Skin epidermis (tissue), 12 donors: ENCODE measurements around the gene ATP8A1.
"Not testable (repeated sequence)": the region's sequence is repeated elsewhere in the genome, so short reads cannot be mapped to it uniquely, and the experiment has no call there.

ENCODE experiments used
- H3K27ac ChIP-seq, 21 experiments: fragments of 200-600 bp; sonication (generic) in 11 of 21; one replicate each; pipeline ENCODE4 v1.5.0; 2020; ENCODE audit warnings: mild to moderate bottlenecking in 3 of 21, inconsistent platforms in 2 of 21, moderate library complexity in 2 of 21
- H3K4me3 ChIP-seq, 7 experiments: fragments of 200-600 bp; sonication (generic) in 2 of 7; one replicate each; pipeline ENCODE4 v1.5.0; 2020; ENCODE audit warnings: inconsistent platforms in 2 of 7, mild to moderate bottlenecking in 2 of 7, moderate library complexity in 1 of 7

ATP8A1 gene

DNA sequence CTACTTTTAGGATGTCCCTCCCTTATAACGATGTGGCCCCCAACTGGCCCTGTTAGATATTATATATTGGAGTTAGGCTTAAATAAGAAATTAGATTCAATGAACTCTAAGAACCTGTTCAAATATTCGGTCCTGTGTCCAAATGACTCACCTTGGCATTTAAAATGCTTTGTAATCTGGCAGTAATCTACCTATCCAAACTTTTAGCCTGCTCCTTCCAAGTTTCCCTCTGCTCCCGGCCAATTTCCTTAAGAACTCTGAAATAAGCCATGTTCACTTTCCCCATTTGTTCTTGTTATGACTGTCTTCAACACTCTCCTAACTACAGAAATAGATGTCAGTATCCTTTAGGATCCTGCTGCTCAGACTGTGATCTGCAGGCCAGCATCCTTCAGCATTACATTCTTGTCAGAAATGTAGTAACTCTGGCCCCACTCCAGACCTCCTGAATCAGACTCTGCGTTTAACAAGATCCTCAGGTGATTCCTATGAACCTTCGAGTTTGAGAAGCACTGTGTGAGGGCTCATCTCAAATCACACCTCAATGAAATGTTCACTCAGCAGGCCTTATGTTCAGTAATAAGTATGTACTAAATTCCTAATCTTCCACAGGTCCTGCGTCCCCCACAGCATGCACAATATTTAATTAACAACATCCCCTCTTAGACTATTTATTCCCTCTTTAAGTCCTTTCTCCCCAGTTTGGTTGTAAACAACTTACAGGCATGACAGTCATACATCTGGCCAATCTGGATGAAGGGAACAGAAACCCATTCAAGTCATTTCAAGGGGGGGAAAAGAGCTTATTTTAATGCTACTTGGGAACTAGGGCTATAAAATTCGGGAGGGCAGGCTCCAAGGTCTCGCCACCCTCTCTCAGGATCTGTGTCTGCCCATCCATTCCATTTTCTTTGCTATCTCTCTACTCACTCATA lies 3.0 kb downstream of the ATP8A1 start:
- Histone ChIP-seq H3K4me3 (no peak overlapping the region), H3K27ac (no peak overlapping the region)

GRCh38 chr4:42652529-42653231 lies 4.2 kb downstream of the ATP8A1 start:
- H3K4me3 ChIP-seq, H3K27ac ChIP-seq: not testable (repeated sequence)

DNA sequence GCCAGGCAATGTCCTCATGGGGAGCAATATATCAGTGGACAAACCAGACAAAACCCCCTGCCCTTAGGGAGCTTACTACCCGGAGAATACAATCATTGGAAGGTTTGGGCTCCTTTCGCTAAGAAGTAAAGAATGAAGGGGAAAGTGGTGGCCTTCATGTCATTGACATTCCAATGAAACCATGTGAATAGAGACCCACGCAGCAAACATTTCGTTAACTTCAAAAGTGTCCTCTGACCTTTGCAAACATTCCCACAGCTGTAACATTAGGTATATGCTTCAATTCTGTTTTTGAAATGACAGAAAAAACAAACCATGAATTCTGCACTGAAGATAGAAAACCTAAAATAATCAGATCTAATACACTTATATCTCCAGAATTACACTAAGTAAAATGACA lies 7.0 kb downstream of the ATP8A1 start:
- Histone ChIP-seq H3K4me3 (no peak overlapping the region), H3K27ac (no peak overlapping the region)

- no peak overlapping the region for H3K27ac ChIP-seq
- H3K4me3 ChIP-seq = no peak overlapping the region
Observed at GRCh38 chr4:42646999-42647541, 9.8 kb downstream of the ATP8A1 start.

DNA sequence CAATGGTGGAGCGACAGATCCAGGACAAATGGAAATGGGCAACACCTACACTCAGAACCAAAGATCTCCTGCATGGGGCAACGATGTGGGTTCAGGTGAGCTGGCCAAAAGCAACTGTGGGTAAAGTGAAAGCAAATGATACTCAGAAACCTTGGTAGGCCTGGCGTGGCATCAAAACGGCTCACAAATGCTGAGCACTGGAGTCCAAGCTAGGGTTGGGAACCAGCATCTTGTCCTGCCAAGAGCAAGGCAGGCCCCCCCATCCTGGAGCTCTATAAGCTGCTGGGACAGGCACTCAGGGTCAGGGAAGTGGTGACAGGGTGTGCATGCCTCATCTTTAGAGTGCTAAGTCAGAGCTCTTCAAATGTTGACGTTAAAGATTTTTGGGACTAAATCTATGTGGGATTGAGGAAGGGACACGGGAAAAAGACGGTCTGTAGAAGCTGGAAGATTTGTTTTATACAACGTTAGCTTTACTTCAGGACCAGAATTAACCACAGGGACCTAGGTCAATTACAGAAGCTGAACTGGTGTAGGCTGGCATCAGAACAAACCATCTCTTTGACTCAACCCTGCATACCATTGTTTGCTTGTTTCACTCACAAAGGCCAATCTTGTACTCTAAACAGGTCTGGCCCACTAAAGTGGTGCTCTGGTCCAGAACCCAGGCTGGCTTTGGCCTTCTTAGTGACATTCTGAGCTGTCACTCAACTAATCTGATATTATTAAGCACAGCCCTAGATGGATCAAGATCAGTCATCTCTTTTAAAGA lies 10.7 kb downstream of the ATP8A1 start:
- Histone ChIP-seq H3K4me3 (no peak overlapping the region), H3K27ac (no peak overlapping the region)

DNA sequence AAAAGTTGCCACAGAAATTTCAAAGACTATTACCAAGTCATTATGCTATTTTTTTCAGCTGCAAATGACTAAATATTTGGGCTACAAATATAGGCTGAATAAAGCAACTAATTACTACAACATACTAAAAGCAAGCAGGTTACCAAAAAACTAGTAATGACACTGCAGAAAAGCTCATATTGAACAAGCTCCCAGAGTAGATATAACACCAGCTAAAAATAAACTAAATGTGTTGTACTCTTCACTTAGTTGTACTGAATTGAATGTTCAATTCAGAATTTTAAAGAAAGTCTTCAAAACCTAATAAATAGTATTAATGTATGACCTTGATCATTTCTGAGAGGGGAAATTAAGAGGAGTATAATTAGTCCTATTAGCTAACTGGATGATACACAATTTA lies 12.0 kb downstream of the ATP8A1 start:
- Histone ChIP-seq H3K27ac (no peak overlapping the region), H3K4me3 (no peak overlapping the region)

GRCh38 chr4:42643685-42644084 lies 13.2 kb downstream of the ATP8A1 start:
- H3K27ac ChIP-seq = no peak overlapping the region

DNA sequence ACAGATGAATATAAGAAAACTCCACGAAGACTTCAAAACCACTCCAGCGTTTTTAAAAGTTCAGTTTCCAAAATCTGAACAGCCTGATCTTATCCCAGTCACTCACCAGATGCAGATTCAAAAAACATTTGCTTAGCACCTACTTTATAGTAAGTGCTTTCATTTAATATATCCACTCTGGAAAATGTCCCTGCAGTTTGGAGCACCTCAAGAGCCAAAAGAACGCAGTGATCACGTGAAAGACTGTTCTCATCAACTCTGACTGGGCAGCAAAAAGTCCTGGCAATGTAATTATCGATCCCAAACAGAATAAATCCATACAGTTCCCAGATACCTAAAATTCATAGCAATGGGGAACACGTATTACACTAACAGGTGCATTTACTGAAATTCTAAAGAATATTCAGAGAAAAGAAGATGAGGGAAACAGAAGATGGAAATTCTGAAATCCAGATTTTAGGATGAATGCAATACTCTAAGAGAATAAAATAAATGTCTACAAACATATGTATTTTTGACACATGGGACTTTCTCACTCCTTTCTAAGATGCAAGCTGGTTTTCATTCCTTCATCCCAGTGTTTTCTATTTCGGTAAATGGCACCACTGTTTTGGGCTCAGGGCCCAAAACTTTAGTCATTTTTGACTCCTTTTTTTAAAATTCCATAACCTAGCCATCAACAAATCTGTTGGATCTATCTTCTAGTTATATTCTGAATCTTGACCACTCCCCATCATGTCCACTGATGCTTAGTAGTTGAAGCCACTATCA lies 13.9 kb downstream of the ATP8A1 start:
- Histone ChIP-seq H3K4me3 (no peak overlapping the region), H3K27ac (no peak overlapping the region)

More at GRCh38 chr4:42643685-42644084, 13.2 kb downstream of the ATP8A1 start:
- H3K4me3 ChIP-seq = no peak overlapping the region

- H3K27ac ChIP-seq = no peak overlapping the region
- H3K4me3 ChIP-seq = no peak overlapping the region
Observed at GRCh38 chr4:42642101-42642797, 14.7 kb downstream of the ATP8A1 start.

DNA sequence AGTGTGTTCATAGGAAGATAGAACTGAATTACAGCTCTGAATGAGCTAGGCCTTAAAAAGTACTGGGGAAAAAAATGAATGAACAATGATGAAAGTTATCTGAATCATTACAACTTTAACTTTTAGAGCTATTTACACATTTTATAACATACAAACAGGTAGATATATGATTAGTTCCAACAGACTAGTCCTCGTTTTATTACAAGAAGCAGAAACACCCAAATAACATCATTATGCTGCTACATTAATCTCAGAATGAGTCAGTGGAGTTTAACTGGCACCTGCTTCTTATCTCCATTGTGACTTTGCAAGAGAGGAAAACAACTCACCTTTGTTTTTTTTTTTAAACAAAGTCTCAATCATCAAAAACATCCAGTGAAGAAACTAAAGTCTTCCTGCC lies 15.2 kb downstream of the ATP8A1 start:
- Histone ChIP-seq H3K4me3 (no peak overlapping the region), H3K27ac (no peak overlapping the region)

GRCh38 chr4:42641161-42641560 lies 15.7 kb downstream of the ATP8A1 start:
- H3K27ac ChIP-seq = no peak overlapping the region
- H3K4me3 ChIP-seq = no peak overlapping the region

GRCh38 chr4:42640613-42641012 lies 16.3 kb downstream of the ATP8A1 start:
- H3K27ac ChIP-seq = no peak overlapping the region
- no peak overlapping the region for H3K4me3 ChIP-seq

DNA sequence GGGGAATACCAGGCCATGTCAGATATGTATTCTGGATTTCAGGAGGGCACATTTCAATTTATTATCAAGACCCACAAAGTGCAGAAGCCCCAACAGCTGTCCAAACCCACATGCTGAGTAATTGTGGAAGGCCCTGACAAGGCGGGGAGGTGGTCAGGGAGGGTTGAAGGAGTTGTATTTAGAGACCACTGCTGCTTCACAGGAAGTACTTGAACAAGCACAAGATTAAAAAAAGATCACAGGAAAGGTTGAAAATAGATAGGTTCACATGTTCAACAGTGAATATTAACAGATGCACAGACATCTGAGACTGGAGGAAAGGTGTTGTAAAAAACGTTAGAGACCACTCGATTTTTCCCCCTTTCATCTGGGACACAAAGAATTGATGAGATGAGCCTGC lies 17.9 kb downstream of the ATP8A1 start:
- H3K4me3 ChIP-seq = no peak overlapping the region
- H3K27ac ChIP-seq = no peak overlapping the region

DNA sequence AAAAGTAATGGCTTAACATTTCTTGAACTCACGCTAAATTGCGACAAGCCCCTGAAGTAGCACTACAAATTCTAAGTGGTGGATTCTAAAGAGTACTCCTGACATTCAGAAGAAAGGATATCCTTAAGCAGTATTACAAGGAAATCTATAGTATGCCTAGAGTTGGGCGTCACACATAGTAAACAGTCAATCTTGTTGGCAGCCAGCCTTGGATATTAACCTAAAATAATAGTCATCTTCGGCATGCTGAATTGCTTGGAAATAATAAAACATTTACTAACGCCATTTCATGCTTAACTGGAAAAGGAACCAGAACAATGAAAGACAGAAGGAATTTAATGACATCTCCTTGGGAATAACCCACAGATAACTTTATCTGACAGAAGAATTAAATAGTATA lies 18.6 kb downstream of the ATP8A1 start:
- no peak overlapping the region for H3K4me3 ChIP-seq
- H3K27ac ChIP-seq = no peak overlapping the region

GRCh38 chr4:42637867-42638266 lies 19.0 kb downstream of the ATP8A1 start:
- no peak overlapping the region for H3K4me3 ChIP-seq
- no peak overlapping the region for H3K27ac ChIP-seq

DNA sequence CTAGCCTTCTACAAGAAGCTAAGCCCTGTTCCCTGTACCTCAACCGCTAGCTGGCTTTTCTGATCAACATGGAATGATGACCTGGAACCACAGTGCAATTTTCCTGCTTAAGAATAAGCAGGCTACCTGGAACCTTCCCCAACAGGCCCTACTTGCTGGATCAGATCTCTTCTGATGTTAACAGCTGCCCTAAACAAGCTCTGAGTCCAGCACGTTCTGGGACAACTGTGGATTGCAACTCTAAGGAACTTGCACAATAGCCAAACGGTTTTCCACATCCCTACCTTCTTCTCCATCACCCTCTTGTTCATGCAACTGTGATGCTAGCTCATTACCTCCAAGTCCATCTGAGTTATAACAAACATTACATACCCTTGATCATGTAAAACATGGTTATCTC lies 19.8 kb downstream of the ATP8A1 start:
- H3K27ac ChIP-seq = no peak overlapping the region
- no peak overlapping the region for H3K4me3 ChIP-seq

DNA sequence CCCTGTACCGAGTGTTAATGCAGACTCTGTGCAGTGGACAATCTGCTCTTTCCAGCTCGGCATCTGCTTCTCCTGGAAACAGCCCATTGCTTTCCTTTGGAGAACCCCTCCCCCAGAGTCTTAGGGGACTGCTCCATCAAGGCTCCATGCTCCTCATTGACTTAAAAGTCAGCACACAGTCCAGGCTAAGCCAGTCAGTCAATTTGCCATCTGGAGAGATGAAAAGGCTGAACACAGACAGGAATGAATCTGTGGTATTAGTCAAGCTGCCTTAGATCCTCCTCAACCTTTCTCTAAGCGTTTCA lies 20.3 kb downstream of the ATP8A1 start:
- no peak overlapping the region for H3K27ac ChIP-seq

DNA sequence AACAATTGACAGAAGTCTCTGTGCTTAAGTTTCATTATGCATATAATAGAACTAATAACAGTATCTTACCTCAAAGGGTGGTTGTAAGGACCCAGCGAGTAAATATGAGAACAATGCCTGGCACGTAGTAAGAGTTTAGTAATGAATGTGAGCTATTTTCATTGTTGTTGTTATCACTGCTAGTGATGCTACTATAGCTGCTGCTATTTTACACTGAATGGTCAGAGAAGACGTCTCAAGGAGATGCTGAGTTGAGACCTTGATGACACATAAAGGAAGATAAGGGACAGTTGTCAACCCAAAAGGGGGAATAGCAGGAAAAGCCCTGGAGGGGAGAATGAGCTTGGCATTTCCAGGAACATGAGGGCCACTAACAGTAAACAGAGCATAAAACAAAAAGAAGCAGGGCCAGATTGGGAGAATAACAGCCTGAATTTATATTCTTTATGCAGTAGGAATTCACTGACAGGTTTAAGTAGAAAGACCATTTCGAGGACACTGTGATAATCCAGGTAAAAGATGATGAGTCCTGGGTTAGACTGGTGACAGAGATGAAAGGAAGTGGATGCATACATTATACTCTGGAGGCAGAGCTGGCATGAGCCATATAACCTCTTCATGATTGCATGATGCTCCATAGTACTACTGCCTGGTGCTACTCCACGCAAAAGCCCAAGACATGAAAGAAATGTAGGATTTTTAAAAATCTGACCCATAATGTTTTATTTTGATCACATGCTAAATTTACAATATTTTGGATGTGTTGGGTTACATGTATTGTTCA lies 23.1 kb downstream of the ATP8A1 start:
- H3K27ac ChIP-seq = no peak overlapping the region
- no peak overlapping the region for H3K4me3 ChIP-seq

More for the DNA sequence above, 20.3 kb downstream of the ATP8A1 start:
- no peak overlapping the region for H3K4me3 ChIP-seq
